K562 (cell line): Measurements from ENCODE around the gene CARD14. TPM values are rescaled to one million over a fixed set of nuclear protein-coding genes. Genes with fewer than 3 reads are reported as not detected.

Experiments used
- ATAC-seq: fragments of 200-7000 bp; cut with Tn5 transposase; 3 replicates; pipeline ENCODE4 v1.9.1; 2020; ENCODE audit warnings: moderate library complexity
- BruUV-seq: library from RNA; stranded (reverse); fragments of 400-500 nt; replicated peaks from 2 replicates; lab custom pipeline; 2021; lab: Mats Ljungman, UMichigan
- CTCF ChIA-PET: fragments of 300-600 bp; formaldehyde crosslinking; extraction: SDS; loops from one replicate; lab custom pipeline; 2021; ENCODE audit warnings: low intra/inter-chr PET ratio; lab: Yijun Ruan, JAX
- POLR2A ChIA-PET: fragments of 300-600, 350-650 bp; sonication (Branson Sonifier 250); formaldehyde crosslinking; extraction: SDS; loops from one replicate; lab custom pipeline; 2021; ENCODE audit warnings: antibody characterized with exemption, inconsistent platforms; lab: Yijun Ruan, JAX
- DNase-seq, 4 experiments: peaks; one replicate each; pipeline versions ENCODE4 v3.0.0 to v3.0.0-alpha.2; 2011 to 2018; ENCODE audit warnings: low spot score in 3 of 4, mixed read lengths in 3 of 4; ENCODE audit errors: extremely low read depth in 1 of 4
- FAIRE-seq: peaks from 2 replicates; lab custom pipeline; 2011; peaks lifted over from hg19 to GRCh38; lab: Jason Lieb, UNC
- H2AFZ ChIP-seq: 2 replicates; pipeline ENCODE4 v1.6.0; 2011; ENCODE audit warnings: low read depth, low read length, control low read depth, inconsistent platforms
- H3K27ac ChIP-seq: fragments of 200-600 bp; 3 replicates; pipeline ENCODE4 v1.8.0; 2011; ENCODE audit warnings: low read depth, mild to moderate bottlenecking, control low read depth, inconsistent platforms, low read length, moderate library complexity, mixed read lengths; ENCODE audit errors: extremely low read depth
- H3K27me3 ChIP-seq, 2 experiments: fragments of 300-600 bp in 1 of 2; 2 replicates in 1 of 2; 3 replicates in 1 of 2; pipeline versions ENCODE4 v1.6.0 to v1.8.0; 2011; ENCODE audit warnings: inconsistent platforms in 2 of 2, low read length in 2 of 2, mild to moderate bottlenecking in 1 of 2, mixed read lengths in 1 of 2, moderate library complexity in 1 of 2; ENCODE audit not compliant: control insufficient read depth in 2 of 2, insufficient read depth in 2 of 2
- H3K36me3 ChIP-seq: fragments of 300-600 bp; 3 replicates; pipeline ENCODE4 v1.8.0; 2011; ENCODE audit warnings: mild to moderate bottlenecking, low read length, inconsistent platforms; ENCODE audit not compliant: control insufficient read depth, insufficient read depth
- H3K4me1 ChIP-seq, 2 experiments: fragments of 200-600 bp in 1 of 2; replicated peaks in 1 of 2; 2 replicates in 1 of 2; 3 replicates in 1 of 2; pipeline versions ENCODE4 v1.5.1 to v1.8.0; 2011; ENCODE audit warnings: inconsistent platforms in 2 of 2, low read length in 2 of 2, mild to moderate bottlenecking in 1 of 2, mixed read lengths in 1 of 2, moderate library complexity in 1 of 2; ENCODE audit not compliant: control insufficient read depth in 2 of 2, insufficient read depth in 2 of 2
- H3K4me2 ChIP-seq: 2 replicates; pipeline ENCODE4 v1.6.1; 2011; ENCODE audit warnings: low read length, control low read depth, inconsistent platforms, mixed read lengths; ENCODE audit not compliant: insufficient read depth
- H3K4me3 ChIP-seq: fragments of 200-600 bp; sonication (generic), shearing (Covaris generic); 2 replicates; pipeline ENCODE4 v1.5.1; 2016; ENCODE audit warnings: control low read depth, inconsistent platforms
- H3K79me2 ChIP-seq: fragments of 200-600 bp; 3 replicates; pipeline ENCODE4 v1.8.0; 2011; ENCODE audit warnings: low read length, inconsistent platforms; ENCODE audit not compliant: control insufficient read depth, insufficient read depth
- H3K9ac ChIP-seq, 2 experiments: 2 replicates each; pipeline versions ENCODE4 v1.6.0 to v1.6.1; 2011; ENCODE audit warnings: low read depth in 2 of 2, low read length in 2 of 2, control low read depth in 1 of 2, inconsistent platforms in 1 of 2, mild to moderate bottlenecking in 1 of 2, mixed read lengths in 1 of 2; ENCODE audit not compliant: insufficient read depth in 1 of 2
- H3K9me1 ChIP-seq: one replicate; pipeline ENCODE4 v1.6.0; 2011; ENCODE audit warnings: inconsistent platforms, mild to moderate bottlenecking, low read length, moderate library complexity; ENCODE audit not compliant: control insufficient read depth, insufficient read depth
- H3K9me3 ChIP-seq: replicated peaks from 2 replicates; pipeline ENCODE4 v1.5.1; 2011; ENCODE audit warnings: low read depth, low read length, inconsistent platforms; ENCODE audit not compliant: control insufficient read depth, insufficient read depth
- H4K20me1 ChIP-seq: replicated peaks from 2 replicates; pipeline ENCODE4 v1.6.1; 2011; ENCODE audit warnings: low read length, inconsistent platforms, mixed read lengths; ENCODE audit not compliant: control insufficient read depth, insufficient read depth
- CHD1 ChIP-seq: fragments of 200-600 bp; sonication (generic); IDR thresholded peaks from one replicate; pipeline ENCODE4 v1.6.1; 2012; ENCODE audit warnings: mild to moderate bottlenecking, moderate library complexity, low read length, inconsistent platforms
- DDX20 ChIP-seq: fragments of 450-650 bp; IDR thresholded peaks from 2 replicates; pipeline ENCODE4 v1.6.1; 2016; ENCODE audit warnings: missing genetic modification characterization, low read depth, mild to moderate bottlenecking, missing compliant biosample characterization, moderate library complexity
- HDAC2 ChIP-seq: fragments of 450-650 bp; IDR thresholded peaks from 2 replicates; pipeline ENCODE4 v1.6.1; 2016; ENCODE audit warnings: mild to moderate bottlenecking
- HDGF ChIP-seq: fragments of 450-650 bp; IDR thresholded peaks from 2 replicates; pipeline ENCODE4 v1.6.1; 2016
- MGA ChIP-seq: fragments of 450-650 bp; IDR thresholded peaks from 2 replicates; pipeline ENCODE4 v1.6.1; 2016; ENCODE audit warnings: mild to moderate bottlenecking, moderate library complexity
- NFATC3 ChIP-seq: fragments of 450-650 bp; IDR thresholded peaks from 2 replicates; pipeline ENCODE4 v1.6.1; 2017; ENCODE audit warnings: mild to moderate bottlenecking
- NKRF ChIP-seq: fragments of 450-650 bp; IDR thresholded peaks from 2 replicates; pipeline ENCODE4 v1.6.1; 2016; ENCODE audit warnings: borderline replicate concordance
- POLR2G ChIP-seq: fragments of 200-400 bp; formaldehyde crosslinking; IDR thresholded peaks from 2 replicates; pipeline ENCODE4 v1.6.1; 2017; ENCODE audit warnings: low read depth, mild to moderate bottlenecking, antibody characterized with exemption, low read length, moderate library complexity
- ZNF263 ChIP-seq: sonication (generic); formaldehyde crosslinking; IDR thresholded peaks from 2 replicates; pipeline ENCODE4 v1.8.0; 2022; ENCODE audit warnings: mild to moderate bottlenecking, missing genetic modification reagents, borderline replicate concordance
- ZNF57 ChIP-seq: fragments of 450-650 bp; formaldehyde crosslinking; IDR thresholded peaks from 2 replicates; pipeline ENCODE4 v1.4.0; 2020; ENCODE audit warnings: mild to moderate bottlenecking, moderate library complexity
- WGBS: fragments of 100-300 bp; shearing (Covaris generic); methylation state at CpG from one replicate; pipeline ENCODE4 v1.1.6; 2016; ENCODE audit warnings: low coverage, mixed read lengths; ENCODE audit not compliant: insufficient coverage; ENCODE audit errors: missing lambda C conversion rate; 5-methylcytosine and 5-hydroxymethylcytosine counted together
- in situ Hi-C: fragments of 300-500 bp; cut with MboI; formaldehyde crosslinking; loops from 4 replicates; pipeline ENCODE4 v1.15.0; 2018; ENCODE audit warnings: inconsistent platforms, mixed read lengths
- intact Hi-C: fragments of 100-400 bp; cut with micrococcal nuclease; formaldehyde crosslinking; loops from 2 replicates; pipeline ENCODE4 v1.14.2; 2022
- polyA plus RNA-seq, 8 experiments: library from polyadenylated mRNA; depleted of rRNA in 4 of 8; stranded (reverse) in 5 of 8; unstranded in 3 of 8; fragments of >200 nt; fragmentation: Nextera tagmentation in 2 of 8; fragmentation: Illumina TruSeq in 1 of 8; extraction: Ambion mirVana in 2 of 8; extraction: Trizol in 1 of 8; gene quantifications; 2 replicates each; pipeline versions ENCODE4 v1.2.1 to v1.2.3, GENCODE V29; 2011 to 2014; ENCODE audit warnings: inconsistent platforms in 1 of 8, missing spikeins in 1 of 8
- total RNA-seq, 7 experiments: library from RNA; depleted of rRNA in 6 of 7; stranded (reverse); fragments of >200 nt in 6 of 7; fragmentation: Illumina TruSeq in 2 of 7; extraction: Trizol in 2 of 7; gene quantifications; 2 replicates each; pipeline versions ENCODE4 v1.2.1 to v1.2.3, GENCODE V29; 2011 to 2021; ENCODE audit warnings: low replicate concordance in 1 of 7

The CARD14 gene
- total and polyA plus RNA-seq, 9 of the 15 experiments (the other 6 are each of a cell fraction or from before 2014, with no cell fraction given), result not detected

GRCh38 chr17:80219763-80220053, 49.9 kb downstream of the CARD14 start:
- ATAC-seq (no peak), FAIRE-seq (no peak), DNase-seq (no peak)
- Histone ChIP-seq H3K9me1 (no peaks in the 10 kb centered on the region), H3K9me3 (no peaks in the 10 kb centered on the region), H3K4me2 (peak overlapping the region; percentile 87), H3K27me3 (no peaks in the 10 kb centered on the region), H3K4me3 (peak overlapping the region; percentile 51), H3K79me2 (peaks cover 3% of the 10 kb centered on the region; the same call in 1 of the 3 replicates), H3K27ac (peak overlapping the region; percentile 51), H3K4me1 (peaks cover 9 to 47% of the 10 kb centered on the region in 2 experiments; a peak in 4 of 5 replicates), H3K9ac (peak overlapping the region; percentile 75 to 96), H2AFZ (peak overlapping the region; percentile 83), H3K36me3 (peaks cover 17% of the 10 kb centered on the region; the same call in 1 of the 3 replicates), H4K20me1 (0 out of 2 replicates have a peak, but pooled peaks cover 7% of the 10 kb centered on the region)
- no TSS peak for BruUV-seq
- WGBS, result 6% methylated on average over 2 of the region's 5 CpGs
- in situ Hi-C loops, result no loop called here
- POLR2A ChIA-PET, result interaction anchor here (0.8 to 1.8 kb wide), 3 partner anchors 9 to 13 kb away, joined by 3 to 9 read pairs (median 4); no protein-coding TSS in a partner anchor
- intact Hi-C loops, result loop anchor here (2.0 kb wide), 1 partner anchor 35 kb away; no protein-coding TSS in a partner anchor
- CTCF ChIA-PET, result no interaction called here
- 0 out of 2 replicates have a peak, but pooled peaks have one; percentile 29 for TF ChIP-seq NKRF
- 0 out of 2 replicates have a peak, but pooled peaks have one; percentile 16 for TF ChIP-seq MGA
- no peak for TF ChIP-seq ZNF57
- peak; percentile 43 for TF ChIP-seq CHD1
- no peak for TF ChIP-seq POLR2G
- TF ChIP-seq ZNF263 (CRISPR knock-in tag), result 0 out of 2 replicates have a peak, but pooled peaks have one; percentile 18
- no peak for TF ChIP-seq NFATC3
- TF ChIP-seq DDX20 (tag), result no peak
- 0 out of 2 replicates have a peak, but pooled peaks have one; percentile 5 for TF ChIP-seq HDAC2
- TF ChIP-seq HDGF, result 0 out of 2 replicates have a peak, but pooled peaks have one; percentile 30
